ENCODE data around the gene IMPA2. TPM values are rescaled to one million over a fixed set of nuclear protein-coding genes. Genes with fewer than 3 reads are reported as not detected.

Gene IMPA2
- total and polyA plus RNA-seq, 2 experiments from 2014 or later, result 75.6 to 130 TPM

- no peaks in the 10 kb centered on the region for H3K9me2 ChIP-seq (replicated peaks; ENCODE audit: insufficient read depth)
- H3K4me1 ChIP-seq (ENCODE audit: insufficient read depth), result peaks cover 16% of the 10 kb centered on the region
- H3K9me3 ChIP-seq (ENCODE audit: low read depth), result no peaks in the 10 kb centered on the region
- no peak overlapping the region for H2AFZ ChIP-seq
- H3K4me2 ChIP-seq, result no peak overlapping the region
- peaks cover 93% of the 10 kb centered on the region for H3K79me2 ChIP-seq
- peaks cover 3% of the 10 kb centered on the region for H4K20me1 ChIP-seq (ENCODE audit: insufficient read depth, poor library complexity, severe bottlenecking)
- 94% methylated on average over 7 of the region's 7 CpGs for WGBS (ENCODE audit: low lambda C conversion rate, missing lambda C conversion rate)
- no peaks in the 10 kb centered on the region for H3K36me3 ChIP-seq (replicated peaks; ENCODE audit: insufficient read depth, low read depth)
- no peak overlapping the region for H3K4me3 ChIP-seq
- no peaks in the 10 kb centered on the region for H3K27me3 ChIP-seq
- no peak overlapping the region for H3K27ac ChIP-seq
- DNase-seq (ENCODE audit: low spot score), result no peak
- TF ChIP-seq EZH2 (IDR thresholded peaks at IDR 0.05; ENCODE audit: borderline replicate concordance), result no peak
- TF ChIP-seq CTCF (IDR thresholded peaks at IDR 0.05; ENCODE audit: poor library complexity), result no peak
- no peak for TF ChIP-seq EZH2phosphoT487 (IDR thresholded peaks at IDR 0.05; ENCODE audit: low read depth, severe bottlenecking, unreplicated experiment)
These were observed 6.2 kb downstream of the IMPA2 start for GRCh38 chr18:11987527-11987926.

- H3K4me1 ChIP-seq (ENCODE audit: insufficient read depth), result peaks cover 25% of the 10 kb centered on the region
- no peak for TF ChIP-seq EZH2phosphoT487 (IDR thresholded peaks at IDR 0.05; ENCODE audit: low read depth, severe bottlenecking, unreplicated experiment)
- no peak for TF ChIP-seq CTCF (IDR thresholded peaks at IDR 0.05; ENCODE audit: poor library complexity)
- no peak for TF ChIP-seq EZH2 (IDR thresholded peaks at IDR 0.05; ENCODE audit: borderline replicate concordance)
- 67% methylated on average over 8 of the region's 8 CpGs for WGBS (ENCODE audit: low lambda C conversion rate, missing lambda C conversion rate)
These were observed 7.9 kb downstream of the IMPA2 start for GRCh38 chr18:11989174-11989573.

GRCh38 chr18:11989966-11990380 lies 8.7 kb downstream of the IMPA2 start:
- Histone ChIP-seq H3K36me3 (replicated peaks; ENCODE audit: insufficient read depth, low read depth) (no peaks in the 10 kb centered on the region), H2AFZ (no peak overlapping the region), H3K4me2 (no peak overlapping the region), H4K20me1 (ENCODE audit: insufficient read depth, poor library complexity, severe bottlenecking) (peaks cover 3% of the 10 kb centered on the region), H3K27me3 (no peaks in the 10 kb centered on the region), H3K4me1 (ENCODE audit: insufficient read depth) (peaks cover 29% of the 10 kb centered on the region), H3K9me2 (replicated peaks; ENCODE audit: insufficient read depth) (no peaks in the 10 kb centered on the region), H3K27ac (peak overlapping the region; percentile 31), H3K9me3 (ENCODE audit: low read depth) (no peaks in the 10 kb centered on the region), H3K79me2 (peaks cover 86% of the 10 kb centered on the region), H3K4me3 (no peak overlapping the region)
- 64% methylated on average over 6 of the region's 6 CpGs for WGBS (ENCODE audit: low lambda C conversion rate, missing lambda C conversion rate)
- peak; percentile 64 for DNase-seq (ENCODE audit: low spot score)
- TF ChIP-seq CTCF (IDR thresholded peaks at IDR 0.05; ENCODE audit: poor library complexity) (no peak), EZH2 (IDR thresholded peaks at IDR 0.05; ENCODE audit: borderline replicate concordance) (no peak)

More at GRCh38 chr18:11989174-11989573, 7.9 kb downstream of the IMPA2 start:
- Histone ChIP-seq H2AFZ (no peak overlapping the region), H4K20me1 (ENCODE audit: insufficient read depth, poor library complexity, severe bottlenecking) (peaks cover 3% of the 10 kb centered on the region), H3K9me2 (replicated peaks; ENCODE audit: insufficient read depth) (no peaks in the 10 kb centered on the region), H3K79me2 (peaks cover 90% of the 10 kb centered on the region), H3K27me3 (no peaks in the 10 kb centered on the region), H3K4me2 (no peak overlapping the region), H3K27ac (no peak overlapping the region), H3K4me3 (no peak overlapping the region), H3K36me3 (replicated peaks; ENCODE audit: insufficient read depth, low read depth) (no peaks in the 10 kb centered on the region), H3K9me3 (ENCODE audit: low read depth) (no peaks in the 10 kb centered on the region)
- no peak for DNase-seq (ENCODE audit: low spot score)

- no peak overlapping the region for H3K4me2 ChIP-seq
- H4K20me1 ChIP-seq (ENCODE audit: insufficient read depth, poor library complexity, severe bottlenecking), result peaks cover 3% of the 10 kb centered on the region
- H3K27ac ChIP-seq, result no peak overlapping the region
- H3K9me3 ChIP-seq (ENCODE audit: low read depth), result no peaks in the 10 kb centered on the region
- no peaks in the 10 kb centered on the region for H3K9me2 ChIP-seq (replicated peaks; ENCODE audit: insufficient read depth)
- no peaks in the 10 kb centered on the region for H3K36me3 ChIP-seq (replicated peaks; ENCODE audit: insufficient read depth, low read depth)
- peaks cover 81% of the 10 kb centered on the region for H3K79me2 ChIP-seq
- H3K4me1 ChIP-seq (ENCODE audit: insufficient read depth), result peaks cover 30% of the 10 kb centered on the region
- H3K27me3 ChIP-seq, result no peaks in the 10 kb centered on the region
- TF ChIP-seq CTCF (IDR thresholded peaks at IDR 0.05; ENCODE audit: poor library complexity) (no peak), EZH2phosphoT487 (IDR thresholded peaks at IDR 0.05; ENCODE audit: low read depth, severe bottlenecking, unreplicated experiment) (no peak), EZH2 (IDR thresholded peaks at IDR 0.05; ENCODE audit: borderline replicate concordance) (no peak)
- no peak for DNase-seq (ENCODE audit: low spot score)
- H3K4me3 ChIP-seq, result no peak overlapping the region
- H2AFZ ChIP-seq, result no peak overlapping the region
- 62% methylated on average over 9 of the region's 9 CpGs for WGBS (ENCODE audit: low lambda C conversion rate, missing lambda C conversion rate)
These were observed 9.2 kb downstream of the IMPA2 start for GRCh38 chr18:11990539-11990938.

Measured in hepatocyte (in vitro differentiated cells).